Measurements from ENCODE around the gene CALD1. TPM values are rescaled to one million over a fixed set of nuclear protein-coding genes. Genes with fewer than 3 reads are reported as not detected.

The CALD1 gene
- total RNA-seq, 1 experiment from 2014 or later = 107 TPM

- Histone ChIP-seq H3K9me3 (ENCODE audit: control insufficient read depth, low read depth, low read length) (no peaks in the 10 kb centered on the region), H2AFZ (ENCODE audit: low read length) (no peak overlapping the region), H3K14ac (ENCODE audit: insufficient read depth, low read length) (no peak overlapping the region), H3K9ac (ENCODE audit: extremely low read depth, insufficient read length, low read length) (no peak overlapping the region), H3T11ph (ENCODE audit: low read length) (no peak overlapping the region), H2AK5ac (ENCODE audit: insufficient read length, low read length) (no peak overlapping the region), H3K23me2 (ENCODE audit: insufficient read length, low read depth, low read length, poor library complexity, severe bottlenecking) (no peaks in the 10 kb centered on the region), H2BK20ac (ENCODE audit: low read depth, low read length, poor library complexity, severe bottlenecking) (no peak overlapping the region), H4K8ac (replicated peaks; ENCODE audit: insufficient read length, low read depth, low read length) (no peak overlapping the region), H3K27me3 (ENCODE audit: insufficient read depth, low read length) (no peaks in the 10 kb centered on the region), H2BK12ac (ENCODE audit: insufficient read length, low read depth, low read length) (no peak overlapping the region), H4K5ac (ENCODE audit: insufficient read length, low read depth, low read length) (no peak overlapping the region), H3K79me2 (ENCODE audit: insufficient read depth, low read length) (peaks cover 35% of the 10 kb centered on the region; the same call in 1 of the 2 replicates), H3K56ac (ENCODE audit: insufficient read length, low read depth, low read length) (no peak overlapping the region), H2BK5ac (ENCODE audit: insufficient read length, low read length) (no peak overlapping the region), H2BK15ac (ENCODE audit: low read depth, low read length) (no peak overlapping the region), H3K23ac (ENCODE audit: insufficient read length, low read depth, low read length) (no peak overlapping the region), H3K79me1 (ENCODE audit: insufficient read depth, low read depth, low read length, poor library complexity, severe bottlenecking) (peaks cover 4% of the 10 kb centered on the region), H4K20me1 (ENCODE audit: control insufficient read depth, insufficient read depth, insufficient read length) (no peaks in the 10 kb centered on the region), H3K4me1 (ENCODE audit: insufficient read depth, low read length) (peaks cover under 1% of the 10 kb centered on the region; the same call in 1 of the 2 replicates), H3K27ac (ENCODE audit: insufficient read length, low read depth, low read length) (no peak overlapping the region), H4K91ac (ENCODE audit: insufficient read length, low read depth, low read length) (no peak overlapping the region), H3K4ac (ENCODE audit: low read depth, low read length) (no peak overlapping the region), H3K4me2 (ENCODE audit: insufficient read depth, insufficient read length, low read length) (no peak overlapping the region), H2BK120ac (ENCODE audit: low read depth, low read length, poor library complexity, severe bottlenecking) (no peak overlapping the region), H3K18ac (ENCODE audit: insufficient read length, low read depth, low read length) (no peak overlapping the region)
- H3K36me3 Mint-ChIP-seq (ENCODE audit: insufficient read depth in 1 of 3, low read depth in 3 of 3) = peaks cover 9 to 14% (median 10%) of the 10 kb centered on the region in 3 experiments; a peak in 6 of 7 replicates
- DNase-seq = no peak
- no peak overlapping the region for H3K4me3 Mint-ChIP-seq
- no peak for TF ChIP-seq CTCF (conservative IDR thresholded peaks at IDR 0.05)
- H3K4me1 Mint-ChIP-seq = peaks cover 17 to 37% of the 10 kb centered on the region in 2 experiments
- H3K27me3 Mint-ChIP-seq (ENCODE audit: low read depth) = no peaks in the 10 kb centered on the region
- H3K9me3 Mint-ChIP-seq = no peaks in the 10 kb centered on the region; a peak in 1 of 5 replicates
- H3K27ac Mint-ChIP-seq = no peak overlapping the region
- no CpG with 5 or more reads among the region's 2 CpGs for WGBS (ENCODE audit: extremely low coverage, insufficient read length, low lambda C conversion rate)
These were observed 7.6 kb downstream of the CALD1 start for GRCh38 chr7:134787064-134787463.

Measured in H9 (cell line).